Natural killer cell treated with Interleukin-12 subunit alpha and Interleukin-12 subunit beta and Interleukin-15 and Interleukin-18, amount 100 ng/mL, for 72 hours (primary cell): ENCODE measurements around the gene KRTAP19-3. TPM values are rescaled to one million over a fixed set of nuclear protein-coding genes. Genes with fewer than 3 reads are reported as not detected.

Experiments
- ATAC-seq, 2 donors: fragments of 150-1000 bp; cut with Tn5 transposase in 1 of 2; sonication (Bioruptor Pico), chemical (Tn5 transposase) in 1 of 2; 2 replicates each; pipeline ENCODE4 v1.10.0; 2021
- DNase-seq: peaks from one replicate; pipeline ENCODE4 v3.0.0; 2022; ENCODE audit warnings: low spot score
- H3K27ac Mint-ChIP-seq, 2 donors: 1 replicate in 1 of 2; 2 replicates in 1 of 2; pipeline ENCODE4 v1.8.0; 2022; ENCODE audit warnings: mixed read lengths in 2 of 2, mild to moderate bottlenecking in 1 of 2, moderate library complexity in 1 of 2
- H3K27me3 Mint-ChIP-seq, 2 donors: 1 replicate in 1 of 2; 2 replicates in 1 of 2; pipeline ENCODE4 v1.8.0; 2022; ENCODE audit warnings: mixed read lengths in 2 of 2
- H3K36me3 Mint-ChIP-seq: one replicate; pipeline ENCODE4 v1.8.0; 2022; ENCODE audit warnings: mixed read lengths
- H3K4me1 Mint-ChIP-seq, 2 donors: 1 replicate in 1 of 2; 2 replicates in 1 of 2; pipeline ENCODE4 v1.8.0; 2022; ENCODE audit warnings: low read depth in 2 of 2, mixed read lengths in 2 of 2, mild to moderate bottlenecking in 1 of 2
- H3K4me3 Mint-ChIP-seq: one replicate; pipeline ENCODE4 v1.8.0; 2022; ENCODE audit warnings: mixed read lengths
- H3K9me3 Mint-ChIP-seq: 2 replicates; pipeline ENCODE4 v1.8.0; 2022; ENCODE audit warnings: mixed read lengths
- total RNA-seq, 2 donors: library from RNA; stranded (reverse); gene quantifications; one replicate each; pipeline ENCODE4 v1.2.3, GENCODE V29; 2022

The KRTAP19-3 gene
- total RNA-seq, 2 donors from 2014 or later, result not detected

DNA sequence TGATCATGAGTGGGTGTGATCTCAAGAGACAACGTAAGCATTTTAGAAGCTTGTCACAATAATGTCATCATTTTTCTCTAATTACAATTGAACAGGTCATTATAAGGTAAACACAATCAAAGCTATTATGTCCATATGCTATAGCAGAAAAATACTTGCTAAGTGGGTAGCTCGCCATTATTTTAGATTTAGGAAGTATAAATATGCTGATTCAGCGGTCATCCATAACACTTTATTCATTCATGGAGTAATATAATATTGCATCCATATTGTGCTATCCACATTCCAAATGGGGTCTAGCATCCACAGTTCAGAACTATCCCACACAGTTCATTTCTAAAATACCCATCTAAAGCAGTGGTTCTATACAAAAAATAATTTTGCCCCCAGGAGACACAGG lies 43.3 kb downstream of the KRTAP19-3 start:
- ATAC-seq (no peak), DNase-seq (no peak)
- H3K27me3 Mint-ChIP-seq, result no peaks in the 10 kb centered on the region
- no peaks in the 10 kb centered on the region for H3K36me3 Mint-ChIP-seq
- peaks cover 12% of the 10 kb centered on the region for H3K9me3 Mint-ChIP-seq
- H3K4me3 Mint-ChIP-seq, result no peak overlapping the region
- no peak overlapping the region for H3K27ac Mint-ChIP-seq
- no peaks in the 10 kb centered on the region for H3K4me1 Mint-ChIP-seq

DNA sequence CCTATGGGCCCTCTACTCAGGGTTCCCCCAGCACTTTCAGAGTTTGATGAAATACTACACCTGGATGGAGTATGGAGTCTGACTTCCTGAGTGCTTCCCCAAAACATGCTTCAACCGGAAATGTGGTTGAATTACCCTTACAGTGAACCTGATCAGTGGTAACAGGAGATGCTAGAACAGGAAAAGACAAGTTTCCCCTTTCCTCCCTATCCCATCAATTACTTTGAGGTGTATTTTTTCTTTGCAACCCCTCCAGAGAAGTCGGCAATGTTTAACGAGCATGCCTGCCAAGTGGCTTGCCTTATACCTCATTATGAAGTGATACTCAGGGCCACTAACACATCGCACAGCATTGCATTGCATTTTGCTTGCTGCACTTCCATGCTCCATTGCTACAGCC lies 44.8 kb downstream of the KRTAP19-3 start:
- ATAC-seq (no peak), DNase-seq (no peak)
- Mint-ChIP-seq H3K4me3 (no peak overlapping the region), H3K9me3 (peaks cover 12% of the 10 kb centered on the region), H3K27me3 (no peaks in the 10 kb centered on the region), H3K36me3 (no peaks in the 10 kb centered on the region), H3K4me1 (no peaks in the 10 kb centered on the region), H3K27ac (no peak overlapping the region)

DNA sequence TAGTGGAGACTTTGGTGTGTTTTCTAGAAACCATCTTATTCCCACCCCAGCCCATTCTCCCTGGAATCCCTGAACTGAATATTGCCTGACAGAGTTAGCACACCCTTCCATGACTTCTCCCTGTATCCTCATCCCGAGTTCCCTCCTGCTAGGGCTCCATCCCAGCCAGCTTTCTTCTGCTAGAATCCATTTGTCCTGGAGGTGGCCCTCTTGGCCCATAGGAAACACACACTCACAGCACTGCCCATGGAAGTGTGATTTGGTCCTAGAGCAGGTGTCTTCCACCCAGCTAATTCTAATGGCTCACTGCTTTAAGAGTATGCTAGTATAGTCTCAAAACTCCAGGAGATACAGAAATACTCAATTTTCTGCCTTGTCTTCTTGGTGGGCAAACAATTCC lies 47.6 kb downstream of the KRTAP19-3 start:
- Mint-ChIP-seq H3K27ac (no peak overlapping the region), H3K36me3 (no peaks in the 10 kb centered on the region), H3K4me3 (no peak overlapping the region), H3K27me3 (no peaks in the 10 kb centered on the region), H3K9me3 (peaks cover 9% of the 10 kb centered on the region), H3K4me1 (no peaks in the 10 kb centered on the region)
- ATAC-seq, result no peak
- no peak for DNase-seq

DNA sequence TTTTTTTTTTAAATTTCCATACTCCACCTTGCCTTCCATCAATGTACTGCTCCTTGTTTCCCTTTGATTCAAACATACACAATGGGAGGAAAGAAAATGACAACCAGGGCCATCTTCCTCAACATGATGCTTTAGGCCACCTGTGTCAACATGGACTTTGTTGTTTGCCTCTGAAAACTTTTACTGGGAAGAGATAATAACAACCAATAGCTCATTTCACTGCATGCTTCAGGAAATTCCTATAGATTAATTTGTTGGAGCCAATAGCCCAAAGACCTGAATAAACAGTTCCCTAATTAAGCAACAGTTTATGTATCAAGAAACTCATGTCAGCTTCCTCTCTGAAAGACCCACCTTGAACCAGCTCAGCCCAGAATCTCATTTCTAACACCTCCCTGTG lies 48.6 kb downstream of the KRTAP19-3 start:
- Mint-ChIP-seq H3K9me3 (peaks cover 5% of the 10 kb centered on the region), H3K4me1 (no peaks in the 10 kb centered on the region), H3K36me3 (no peaks in the 10 kb centered on the region), H3K27ac (no peak overlapping the region), H3K27me3 (no peaks in the 10 kb centered on the region), H3K4me3 (no peak overlapping the region)
- ATAC-seq (no peak), DNase-seq (no peak)

Other genes with a start within 250 kb of the KRTAP19-3 start
- gene KRTAP24-1, start 209.1 kb downstream of the KRTAP19-3 start, total RNA-seq, result not detected
- gene KRTAP25-1, start 202.5 kb downstream of the KRTAP19-3 start, total RNA-seq, result not detected
- gene KRTAP26-1, start 171.7 kb downstream of the KRTAP19-3 start, total RNA-seq, result not detected
- not detected for gene KRTAP27-1, start 154.3 kb downstream of the KRTAP19-3 start, total RNA-seq
- gene KRTAP23-1, start 143.4 kb downstream of the KRTAP19-3 start, total RNA-seq, result not detected
- not detected for gene KRTAP13-2, start 119.7 kb downstream of the KRTAP19-3 start, total RNA-seq
- not detected for gene KRTAP13-1, start 96.0 kb downstream of the KRTAP19-3 start, total RNA-seq
- gene KRTAP13-3, start 66.1 kb downstream of the KRTAP19-3 start, total RNA-seq, result not detected
- gene KRTAP13-4, start 61.8 kb downstream of the KRTAP19-3 start, total RNA-seq, result not detected
- gene KRTAP15-1, start 51.7 kb downstream of the KRTAP19-3 start, total RNA-seq, result not detected
- not detected for gene KRTAP19-1, start 11.6 kb downstream of the KRTAP19-3 start, total RNA-seq
- gene KRTAP19-2, start 4.6 kb downstream of the KRTAP19-3 start, total RNA-seq, result not detected
- gene KRTAP19-4, start 5.2 kb upstream of the KRTAP19-3 start, total RNA-seq, result not detected
- not detected for gene KRTAP19-5, start 10.1 kb upstream of the KRTAP19-3 start, total RNA-seq
- not detected for gene KRTAP19-6, start 49.9 kb upstream of the KRTAP19-3 start, total RNA-seq
- gene KRTAP19-7, start 69.3 kb upstream of the KRTAP19-3 start, total RNA-seq, result not detected
- gene KRTAP22-2, start 98.4 kb upstream of the KRTAP19-3 start, total RNA-seq, result not detected
- not detected for gene KRTAP6-3, start 100.4 kb upstream of the KRTAP19-3 start, total RNA-seq
- gene KRTAP6-2, start 106.9 kb upstream of the KRTAP19-3 start, total RNA-seq, result not detected
- gene KRTAP22-1, start 109.1 kb upstream of the KRTAP19-3 start, total RNA-seq, result not detected
- not detected for gene KRTAP6-1, start 121.9 kb upstream of the KRTAP19-3 start, total RNA-seq
- gene KRTAP20-1, start 124.4 kb upstream of the KRTAP19-3 start, total RNA-seq, result not detected
- gene KRTAP20-4, start 128.6 kb upstream of the KRTAP19-3 start, total RNA-seq, result not detected
- gene KRTAP20-2, start 143.2 kb upstream of the KRTAP19-3 start, total RNA-seq, result not detected
- not detected for gene KRTAP20-3, start 150.9 kb upstream of the KRTAP19-3 start, total RNA-seq
- gene KRTAP21-3, start 226.8 kb upstream of the KRTAP19-3 start, total RNA-seq, result not detected